Heart left ventricle (tissue), 16 donors: Measurements from ENCODE around the gene CHD1. TPM values are rescaled to one million over a fixed set of nuclear protein-coding genes. Genes with fewer than 3 reads are reported as not detected.

Experiments
- ATAC-seq, 4 donors: fragments of 200-7000 bp; cut with Tn5 transposase; one replicate each; pipeline ENCODE4 v1.9.1; 2020 to 2022; ENCODE audit warnings: moderate library complexity in 4 of 4, mild to moderate bottlenecking in 3 of 4, moderate number of reproducible peaks in 1 of 4
- DNase-seq, 5 donors: peaks; one replicate each; pipeline ENCODE4 v3.0.0-alpha.2; 2020
- H3K27ac ChIP-seq, 12 donors: fragments of 200-600 bp; sonication (generic) in 4 of 12; one replicate each; pipeline versions ENCODE4 v1.5.0 to v1.8.0; 2016 to 2022; ENCODE audit warnings: mild to moderate bottlenecking in 2 of 12
- H3K27me3 ChIP-seq, 9 donors: fragments of 200-600 bp; sonication (generic) in 2 of 9; one replicate each; pipeline versions ENCODE4 v1.5.1 to v1.8.0; 2016 to 2022; ENCODE audit warnings: mild to moderate bottlenecking in 3 of 9
- H3K36me3 ChIP-seq, 9 donors: fragments of 200-600 bp; sonication (generic) in 2 of 9; one replicate each; pipeline versions ENCODE4 v1.5.0 to v1.8.0; 2018 to 2022; ENCODE audit warnings: mild to moderate bottlenecking in 2 of 9
- H3K4me1 ChIP-seq, 12 donors: fragments of 200-600 bp; sonication (generic) in 4 of 12; one replicate each; pipeline versions ENCODE4 v1.5.0 to v1.8.0; 2016 to 2022; ENCODE audit warnings: mild to moderate bottlenecking in 3 of 12
- H3K4me3 ChIP-seq, 12 donors: fragments of 200-600 bp; sonication (generic) in 4 of 12; one replicate each; pipeline versions ENCODE4 v1.5.0 to v1.8.0; 2017 to 2022; ENCODE audit warnings: mild to moderate bottlenecking in 9 of 12, moderate library complexity in 4 of 12
- H3K9me3 ChIP-seq, 12 donors: fragments of 200-600 bp; sonication (generic) in 4 of 12; one replicate each; pipeline versions ENCODE4 v1.5.0 to v1.8.0; 2016 to 2022; ENCODE audit warnings: mild to moderate bottlenecking in 1 of 12
- POLR2A ChIP-seq, 2 donors: fragments of 450-650 bp; IDR thresholded peaks; one replicate each; pipeline ENCODE4 v1.6.1; 2017; ENCODE audit warnings: antibody characterized with exemption in 2 of 2, mild to moderate bottlenecking in 2 of 2, moderate library complexity in 2 of 2
- WGBS, 4 donors: extraction: QIAGEN DNeasy Blood & Tissue Kit in 2 of 4; methylation state at CpG; one replicate each; pipeline versions ENCODE4 v1.1.5 to v1.1.7; 2013 to 2018; 5-methylcytosine and 5-hydroxymethylcytosine counted together
- intact Hi-C, 10 donors: fragments of 100-400 bp; cut with DNase I; formaldehyde crosslinking; loops; one replicate each; pipeline versions ENCODE4 v1.11.1 to v1.14.2; 2022
- polyA plus RNA-seq, 2 donors: library from polyadenylated mRNA; stranded (reverse); fragments of 200-250 nt; gene quantifications; one replicate each; pipeline ENCODE4 v1.2.3, GENCODE V29; 2013
- total RNA-seq, 9 donors: library from RNA; depleted of rRNA in 2 of 9; stranded (reverse); fragments of >200 nt in 2 of 9; fragmentation: NEBNext Ultra II Directional in 3 of 9; extraction: Animal tissue kit (Norgen Biotek cat#: 25700) in 3 of 9; gene quantifications; one replicate each; pipeline versions ENCODE4 v1.1.0 to v1.2.4, GENCODE V29; 2016 to 2023
- TF ChIP-seq, protein P1 (sequence below), 12 donors: fragments of 200-600 bp; sonication (generic) in 4 of 12; IDR thresholded peaks; one replicate each; pipeline versions ENCODE4 v1.5.0 to v1.8.0; 2018 to 2022; ENCODE audit warnings: antibody characterized with exemption in 12 of 12, mild to moderate bottlenecking in 5 of 12
- donor health status: ischemic (EF 13 %, LVEDD 7.1; RV severe dilation, severe dysfunction).
- donor health status: healthy with polysubstance abuse.
- donor health status: DM: no; HTN: yes; CAD: no.
- donor health status: DM: no; HTN: no; CAD: no.
- donor health status: ischemic (EF 25% LVEDD 6.9; RV normal size, moderate dysfunction).
- donor health status: ischemic (EF 25% LVEDD 5.7; RV mildly dilated, moderate dysfunction).
- donor health status: healthy.
- donor health status: DM: yes; HTN: yes; CAD: no.
- donor health status: ischemic (EF 35%, LVEDD 5.7; RV mildly dilated, moderate dysfunction).
- donor health status: nonischemic (EF 11% LVEDD 7.7; RV severe dilation, severe dysfunction).
- donor health status: DM: yes; HTN: yes; CAD: no.
- donor health status: PGD.
- donor health status: ischemic (EF 29% LVEDD 5.4; RV normal size, mild dysfunction).
- donor health status: nonischemic (EF 23%, LVEDD 6.1; RV moderate dilation, normal function).

The CHD1 gene
- total and polyA plus RNA-seq, 11 donors: 8.6 to 24.0 (median 13.4) TPM

- no peak for ATAC-seq
- Histone ChIP-seq H3K36me3 (peaks cover 0 to 28% (median 8%) of the 10 kb centered on the region in 9 donors), H3K4me1 (peaks cover 0 to 53% (median 22%) of the 10 kb centered on the region in 12 donors), H3K9me3 (no peaks in the 10 kb centered on the region), H3K27me3 (no peaks in the 10 kb centered on the region), H3K27ac (no peak overlapping the region), H3K4me3 (no peak overlapping the region)
- 90 to 92% (median 90%) methylated on average over 2 of the region's 2 CpGs for WGBS, 4 donors
- no peak for DNase-seq
- intact Hi-C loops: loop anchor here in 3 of 10 donors (5.0 to 10.0 kb wide), 2 partner anchors 148 to 155 kb away; no protein-coding TSS in a partner anchor
- no peak for TF ChIP-seq POLR2A (IDR thresholded peaks at IDR 0.05)
- TF ChIP-seq, protein P1, sequence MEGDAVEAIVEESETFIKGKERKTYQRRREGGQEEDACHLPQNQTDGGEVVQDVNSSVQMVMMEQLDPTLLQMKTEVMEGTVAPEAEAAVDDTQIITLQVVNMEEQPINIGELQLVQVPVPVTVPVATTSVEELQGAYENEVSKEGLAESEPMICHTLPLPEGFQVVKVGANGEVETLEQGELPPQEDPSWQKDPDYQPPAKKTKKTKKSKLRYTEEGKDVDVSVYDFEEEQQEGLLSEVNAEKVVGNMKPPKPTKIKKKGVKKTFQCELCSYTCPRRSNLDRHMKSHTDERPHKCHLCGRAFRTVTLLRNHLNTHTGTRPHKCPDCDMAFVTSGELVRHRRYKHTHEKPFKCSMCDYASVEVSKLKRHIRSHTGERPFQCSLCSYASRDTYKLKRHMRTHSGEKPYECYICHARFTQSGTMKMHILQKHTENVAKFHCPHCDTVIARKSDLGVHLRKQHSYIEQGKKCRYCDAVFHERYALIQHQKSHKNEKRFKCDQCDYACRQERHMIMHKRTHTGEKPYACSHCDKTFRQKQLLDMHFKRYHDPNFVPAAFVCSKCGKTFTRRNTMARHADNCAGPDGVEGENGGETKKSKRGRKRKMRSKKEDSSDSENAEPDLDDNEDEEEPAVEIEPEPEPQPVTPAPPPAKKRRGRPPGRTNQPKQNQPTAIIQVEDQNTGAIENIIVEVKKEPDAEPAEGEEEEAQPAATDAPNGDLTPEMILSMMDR (IDR thresholded peaks at IDR 0.05): no peak
Observed at GRCh38 chr5:98909363-98909762, 19.4 kb downstream of the CHD1 start.

DNA sequence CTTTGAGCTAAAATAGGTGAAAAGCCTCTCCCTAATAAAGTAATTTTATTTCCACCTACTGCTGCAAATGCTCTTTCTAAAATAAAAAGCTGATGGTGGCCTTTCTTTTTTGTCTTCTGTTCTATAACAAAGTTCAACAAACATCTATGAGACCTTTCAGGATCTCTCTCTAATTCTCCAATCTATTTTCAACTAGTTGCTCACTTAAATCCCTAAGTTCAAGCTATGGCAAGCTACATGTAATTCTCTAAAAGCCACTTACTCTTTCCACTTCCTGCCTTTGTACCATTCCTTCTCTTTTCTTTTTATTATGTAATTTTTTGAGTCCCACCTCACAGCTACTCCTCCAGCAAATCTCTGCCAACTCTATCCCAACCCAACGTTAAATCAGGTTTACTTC lies 20.9 kb downstream of the CHD1 start:
- H3K9me3 ChIP-seq: no peaks in the 10 kb centered on the region
- no peak overlapping the region for H3K27ac ChIP-seq
- H3K4me1 ChIP-seq: peaks cover 0 to 46% (median 17%) of the 10 kb centered on the region in 12 donors
- no peak for DNase-seq
- WGBS, 4 donors: 54 to 70% (median 59%) methylated on average over 1 of the region's 1 CpG
- H3K4me3 ChIP-seq: no peak overlapping the region
- TF ChIP-seq, protein P1 (IDR thresholded peaks at IDR 0.05): no peak
- TF ChIP-seq POLR2A (IDR thresholded peaks at IDR 0.05): no peak
- peaks cover 0 to 33% (median 21%) of the 10 kb centered on the region in 9 donors for H3K36me3 ChIP-seq
- no peak for ATAC-seq
- H3K27me3 ChIP-seq: no peaks in the 10 kb centered on the region
- intact Hi-C loops: loop anchor here in 9 of 10 donors (2.0 to 10.0 kb wide), 6 partner anchors 19 to 157 kb away; no protein-coding TSS in a partner anchor

DNA sequence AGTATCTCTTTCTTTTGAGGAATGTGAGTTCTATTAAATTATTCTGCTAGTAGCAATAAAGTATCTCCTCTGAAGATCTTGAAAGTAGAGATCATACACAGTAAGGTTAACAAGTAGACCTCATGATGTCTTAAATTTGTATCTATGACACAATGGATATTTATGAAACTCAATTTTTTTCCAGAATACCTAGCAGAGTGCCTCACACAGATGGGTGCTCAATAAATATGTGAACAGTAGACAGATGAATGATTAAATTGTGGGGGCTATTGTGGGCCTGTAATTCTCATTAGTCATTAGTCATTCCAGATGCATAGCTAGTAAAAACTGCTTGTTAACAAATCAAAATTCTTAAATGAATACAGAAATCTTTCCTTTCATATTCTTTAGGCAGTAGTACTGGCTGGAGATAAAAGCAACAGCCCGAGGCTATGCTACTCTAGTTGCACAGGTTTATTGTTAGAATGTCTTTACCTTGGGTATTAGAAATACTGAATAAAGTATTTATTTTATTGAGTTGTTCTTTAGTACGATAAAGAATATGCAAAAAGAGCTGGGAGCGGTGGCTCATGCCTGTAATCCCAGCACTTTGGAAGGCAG lies 22.0 kb downstream of the CHD1 start:
- intact Hi-C loops: loop anchor here (1.0 to 10.0 kb wide), 9 partner anchors 20 to 158 kb away; no protein-coding TSS in a partner anchor
- ATAC-seq: no peak
- TF ChIP-seq, protein P1 (IDR thresholded peaks at IDR 0.05): no peak
- TF ChIP-seq POLR2A (IDR thresholded peaks at IDR 0.05): no peak
- no peak overlapping the region for H3K4me3 ChIP-seq
- DNase-seq: no peak
- no peaks in the 10 kb centered on the region for H3K27me3 ChIP-seq
- peaks cover 0 to 38% (median 26%) of the 10 kb centered on the region in 9 donors for H3K36me3 ChIP-seq
- H3K4me1 ChIP-seq: peaks cover 0 to 42% (median 15%) of the 10 kb centered on the region in 12 donors
- 81 to 88% (median 83%) methylated on average over 3 of the region's 3 CpGs for WGBS, 4 donors
- H3K9me3 ChIP-seq: no peaks in the 10 kb centered on the region
- H3K27ac ChIP-seq: no peak overlapping the region

- H3K27me3 ChIP-seq: no peaks in the 10 kb centered on the region
- WGBS, 4 donors: 75 to 80% (median 76%) methylated on average over 3 of the region's 3 CpGs
- peaks cover 0 to 34% (median 8%) of the 10 kb centered on the region in 12 donors for H3K4me1 ChIP-seq
- no peak for DNase-seq
- H3K9me3 ChIP-seq: no peaks in the 10 kb centered on the region
- peak in 1 of 4 donors; percentile 49 for ATAC-seq
- intact Hi-C loops: loop anchor here (1.0 to 10.0 kb wide), 9 partner anchors 21 to 159 kb away; no protein-coding TSS in a partner anchor
- H3K4me3 ChIP-seq: no peak overlapping the region
- H3K27ac ChIP-seq: no peak overlapping the region
- TF ChIP-seq POLR2A (IDR thresholded peaks at IDR 0.05): no peak
- TF ChIP-seq, protein P1 (IDR thresholded peaks at IDR 0.05): peak; percentile 65 to 85 (median 74)
- H3K36me3 ChIP-seq: peaks cover 0 to 43% (median 32%) of the 10 kb centered on the region in 9 donors
Observed at GRCh38 chr5:98905857-98906688, 22.7 kb downstream of the CHD1 start.
